Measurements from ENCODE around the gene NARF.
A peak's percentile ranks its signal among the peaks of the same experiment; 100 is the strongest.

The NARF gene

GRCh38 chr17:82434216-82434565, 24.4 kb upstream of the NARF start:
- peak; percentile 60 for DNase-seq (ENCODE audit: low spot score)

- DNase-seq (ENCODE audit: low spot score): no peak
These were observed 23.4 kb upstream of the NARF start for GRCh38 chr17:82435103-82435502.

GRCh38 chr17:82435601-82436583, 22.6 kb upstream of the NARF start:
- no peak for DNase-seq (ENCODE audit: low spot score)

GRCh38 chr17:82436601-82437324, 21.8 kb upstream of the NARF start:
- no peak for DNase-seq (ENCODE audit: low spot score)

GRCh38 chr17:82437325-82437668, 21.2 kb upstream of the NARF start:
- DNase-seq (ENCODE audit: low spot score): no peak

GRCh38 chr17:82438401-82439193, 19.9 kb upstream of the NARF start:
- DNase-seq (ENCODE audit: low spot score): no peak

- DNase-seq (ENCODE audit: low spot score): no peak
These were observed 19.2 kb upstream of the NARF start for GRCh38 chr17:82439194-82439828.

- DNase-seq (ENCODE audit: low spot score): no peak
These were observed 18.6 kb upstream of the NARF start for GRCh38 chr17:82439829-82440365.

GRCh38 chr17:82440469-82440981, 18.0 kb upstream of the NARF start:
- DNase-seq (ENCODE audit: low spot score): peak; percentile 56

- DNase-seq (ENCODE audit: low spot score): no peak
These were observed 17.4 kb upstream of the NARF start for GRCh38 chr17:82440991-82441627.

GRCh38 chr17:82441691-82442487, 16.7 kb upstream of the NARF start:
- DNase-seq (ENCODE audit: low spot score): peak; percentile 28

- DNase-seq (ENCODE audit: low spot score): no peak
These were observed 15.7 kb upstream of the NARF start for GRCh38 chr17:82442643-82443464.

GRCh38 chr17:82443465-82444283, 14.9 kb upstream of the NARF start:
- no peak for DNase-seq (ENCODE audit: low spot score)

- no peak for DNase-seq (ENCODE audit: low spot score)
These were observed 14.2 kb upstream of the NARF start for GRCh38 chr17:82444284-82444893.

GRCh38 chr17:82444941-82445521, 13.5 kb upstream of the NARF start:
- no peak for DNase-seq (ENCODE audit: low spot score)

GRCh38 chr17:82445542-82445941, 13.0 kb upstream of the NARF start:
- DNase-seq (ENCODE audit: low spot score): no peak

GRCh38 chr17:82446124-82446523, 12.4 kb upstream of the NARF start:
- DNase-seq (ENCODE audit: low spot score): no peak

- no peak for DNase-seq (ENCODE audit: low spot score)
These were observed 11.9 kb upstream of the NARF start for GRCh38 chr17:82446649-82447048.

All from germinal center (tissue), 1 donor.